H54 (cell line): Measurements from ENCODE around the gene BCL2L12.
A peak's percentile ranks its signal among the peaks of the same experiment; 100 is the strongest.

Source experiments
- DNase-seq: peaks from one replicate; pipeline ENCODE4 v3.0.0; 2011; ENCODE audit warnings: low spot score, mixed read lengths; ENCODE audit not compliant: insufficient read length
- FAIRE-seq: peaks from 3 replicates; lab custom pipeline; 2011; peaks lifted over from hg19 to GRCh38; lab: Jason Lieb, UNC
- POLR2A ChIP-seq: IDR thresholded peaks from 2 replicates; pipeline ENCODE4 v1.6.1; 2011; ENCODE audit warnings: low read depth, mild to moderate bottlenecking, low read length

BCL2L12 gene

GRCh38 chr19:49679771-49680413 lies 14.2 kb downstream of the BCL2L12 start:
- DNase-seq (no peak), FAIRE-seq (no peak)
- no peak for TF ChIP-seq POLR2A

- DNase-seq: peak; percentile 96
- TF ChIP-seq POLR2A: no peak
- FAIRE-seq: no peak
Observed at GRCh38 chr19:49680421-49681351, 15.0 kb downstream of the BCL2L12 start.

GRCh38 chr19:49681830-49682229 lies 16.1 kb downstream of the BCL2L12 start:
- DNase-seq: no peak
- TF ChIP-seq POLR2A: no peak
- no peak for FAIRE-seq

GRCh38 chr19:49682274-49682673 lies 16.5 kb downstream of the BCL2L12 start:
- TF ChIP-seq POLR2A: no peak
- FAIRE-seq: no peak
- no peak for DNase-seq

DNA sequence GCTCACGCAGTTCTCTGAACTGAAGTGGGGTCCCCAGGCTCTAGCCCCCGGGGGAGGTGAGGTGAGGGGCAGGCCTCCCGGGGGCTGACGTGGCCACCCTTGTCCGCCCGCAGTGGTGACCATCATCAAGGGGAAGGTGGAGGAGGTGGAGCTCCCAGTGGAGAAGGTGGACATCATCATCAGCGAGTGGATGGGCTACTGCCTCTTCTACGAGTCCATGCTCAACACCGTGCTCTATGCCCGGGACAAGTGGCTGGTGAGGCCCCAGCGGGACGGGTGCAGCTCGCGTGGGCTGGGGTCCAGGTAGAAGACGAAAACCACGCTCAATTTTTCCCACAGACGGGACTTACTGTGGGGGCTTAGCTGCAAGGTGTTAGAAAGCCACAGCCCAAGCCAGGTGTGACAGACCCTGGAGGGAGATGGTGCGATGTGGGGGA lies 18.1 kb downstream of the BCL2L12 start:
- TF ChIP-seq POLR2A: no peak
- FAIRE-seq (no peak), DNase-seq (no peak)

GRCh38 chr19:49684251-49684982 lies 18.7 kb downstream of the BCL2L12 start:
- no peak for DNase-seq
- FAIRE-seq: no peak

GRCh38 chr19:49684983-49685553 lies 19.3 kb downstream of the BCL2L12 start:
- TF ChIP-seq POLR2A: no peak
- no peak for DNase-seq
- no peak for FAIRE-seq

More at GRCh38 chr19:49684251-49684982, 18.7 kb downstream of the BCL2L12 start:
- no peak for TF ChIP-seq POLR2A

GRCh38 chr19:49685845-49686332 lies 20.2 kb downstream of the BCL2L12 start:
- FAIRE-seq (no peak), DNase-seq (no peak)
- TF ChIP-seq POLR2A: no peak

DNA sequence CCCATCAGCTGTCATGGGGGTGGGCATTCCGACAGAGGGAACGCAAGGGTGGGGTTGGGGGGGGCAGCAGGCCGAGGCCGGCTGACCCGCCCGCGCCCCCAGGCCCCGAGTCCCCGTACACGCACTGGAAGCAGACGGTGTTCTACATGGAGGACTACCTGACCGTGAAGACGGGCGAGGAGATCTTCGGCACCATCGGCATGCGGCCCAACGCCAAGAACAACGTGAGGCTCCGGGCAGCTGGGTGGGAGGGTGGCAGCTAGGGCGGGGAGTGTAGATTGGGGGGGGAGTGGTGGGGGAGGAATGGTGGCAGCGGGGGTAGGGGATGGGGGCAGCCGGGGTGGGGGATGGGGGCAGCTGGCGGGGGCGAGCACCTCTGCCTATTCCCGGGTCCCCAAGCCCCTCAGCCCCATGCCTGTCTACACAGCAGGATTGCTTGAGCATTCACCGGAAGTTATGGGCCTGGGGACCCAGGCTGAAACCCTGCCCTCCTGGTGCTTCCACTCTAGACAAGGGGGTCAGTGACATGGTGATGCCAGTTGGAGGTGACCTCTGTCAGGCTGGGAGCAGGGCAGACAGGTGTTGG lies 20.9 kb downstream of the BCL2L12 start:
- DNase-seq: no peak
- no peak for FAIRE-seq

DNA sequence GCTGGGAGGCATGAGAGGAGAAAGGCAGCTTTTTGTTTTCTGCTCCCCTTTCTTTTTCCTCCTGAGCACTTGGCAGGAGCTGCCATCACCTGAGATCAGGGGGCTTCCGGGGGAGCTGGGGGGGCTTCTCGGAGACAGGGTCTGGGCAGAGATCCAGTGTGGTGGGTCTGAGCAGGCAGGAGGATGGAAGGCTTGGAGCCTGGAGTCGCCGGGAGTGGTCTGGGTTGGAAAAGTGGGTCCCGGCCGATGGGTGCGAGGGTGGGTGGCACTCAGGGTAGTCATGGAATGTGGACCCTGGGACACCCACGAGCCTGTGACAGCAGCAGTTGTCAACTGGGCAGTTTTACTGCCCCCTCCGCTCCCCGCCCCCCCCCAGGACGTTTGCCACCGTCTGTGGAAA lies 21.4 kb downstream of the BCL2L12 start:
- no peak for DNase-seq
- no peak for FAIRE-seq
- no peak for TF ChIP-seq POLR2A

More for the DNA sequence above, 20.9 kb downstream of the BCL2L12 start:
- TF ChIP-seq POLR2A: no peak

DNA sequence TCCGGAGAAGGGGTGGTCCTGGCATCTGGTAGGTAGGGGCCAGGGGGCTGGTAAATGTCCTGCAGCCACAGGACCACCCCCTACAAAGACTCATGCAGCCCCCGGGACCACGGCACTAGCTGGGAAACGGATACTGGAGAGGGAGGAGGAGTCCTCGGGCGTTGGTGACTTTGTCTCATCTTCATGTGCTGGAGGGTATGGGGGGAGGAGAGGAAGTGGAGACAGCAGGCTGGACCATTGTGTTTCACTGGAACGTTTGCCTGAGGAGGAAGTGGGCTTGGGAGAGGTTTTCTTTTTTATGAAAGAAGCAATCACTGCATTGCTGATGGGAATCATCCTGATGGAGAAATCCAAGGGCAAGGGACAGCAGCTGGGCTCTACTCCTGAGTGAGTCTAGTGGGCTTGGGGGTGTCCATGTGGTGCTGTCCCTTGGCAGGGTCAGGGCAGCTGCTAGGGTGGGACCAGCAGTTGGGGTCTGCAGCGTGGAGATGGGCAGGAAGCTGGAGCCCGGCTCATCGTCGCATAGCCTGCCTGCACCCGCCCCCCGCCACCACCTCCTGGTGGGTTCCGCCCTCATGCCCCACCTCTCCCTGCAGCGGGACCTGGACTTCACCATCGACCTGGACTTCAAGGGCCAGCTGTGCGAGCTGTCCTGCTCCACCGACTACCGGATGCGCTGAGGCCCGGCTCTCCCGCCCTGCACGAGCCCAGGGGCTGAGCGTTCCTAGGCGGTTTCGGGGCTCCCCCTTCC lies 22.0 kb downstream of the BCL2L12 start:
- DNase-seq (no peak), FAIRE-seq (no peak)
- no peak for TF ChIP-seq POLR2A

GRCh38 chr19:49688531-49689132 lies 22.9 kb downstream of the BCL2L12 start:
- DNase-seq: no peak
- no peak for FAIRE-seq
- TF ChIP-seq POLR2A: no peak
